ENCODE measurements around the gene STXBP6. TPM values are rescaled to one million over a fixed set of nuclear protein-coding genes. Genes with fewer than 3 reads are reported as not detected.

STXBP6 gene
- total RNA-seq: 10 to 100 TPM; 17.2 to 19.9 TPM
- 10 to 100 TPM; 42.9 to 54.1 (median 49.6) TPM for polyA plus RNA-seq (ENCODE audit: insufficient read length in 6 of 6)
- long read RNA-seq, donor 1, full-length matches to known transcripts: 18 of 33 reads
- long read RNA-seq, donor 1, partial matches to known transcripts: 15 of 33 reads
- long read RNA-seq, donor 1, other reads (novel, unspliced or antisense): 0 of 33 reads
- long read RNA-seq, donor 2, full-length matches to known transcripts: 15 of 26 reads
- long read RNA-seq, donor 2, partial matches to known transcripts: 11 of 26 reads
- long read RNA-seq, donor 2, other reads (novel, unspliced or antisense): 0 of 26 reads
- long read RNA-seq, donor 3, full-length matches to known transcripts: 33 of 33 reads
- long read RNA-seq, donor 3, partial matches to known transcripts: 0 of 33 reads
- long read RNA-seq, donor 3, other reads (novel, unspliced or antisense): 0 of 33 reads
- long read RNA-seq, donor 4, full-length matches to known transcripts: 6 of 17 reads
- long read RNA-seq, donor 4, partial matches to known transcripts: 7 of 17 reads
- long read RNA-seq, donor 4, other reads (novel, unspliced or antisense): 4 of 17 reads
- long read RNA-seq, donor 5, full-length matches to known transcripts: 17 of 17 reads
- long read RNA-seq, donor 5, partial matches to known transcripts: 0 of 17 reads
- long read RNA-seq, donor 5, other reads (novel, unspliced or antisense): 0 of 17 reads
- long read RNA-seq, donor 6, full-length matches to known transcripts: 36 of 43 reads
- long read RNA-seq, donor 6, partial matches to known transcripts: 7 of 43 reads
- long read RNA-seq, donor 6, other reads (novel, unspliced or antisense): 0 of 43 reads
- long read RNA-seq, donor 7, full-length matches to known transcripts: 13 of 19 reads
- long read RNA-seq, donor 7, partial matches to known transcripts: 6 of 19 reads
- long read RNA-seq, donor 7, other reads (novel, unspliced or antisense): 0 of 19 reads
- long read RNA-seq, donor 8, full-length matches to known transcripts: 13 of 21 reads
- long read RNA-seq, donor 8, partial matches to known transcripts: 8 of 21 reads
- long read RNA-seq, donor 8, other reads (novel, unspliced or antisense): 0 of 21 reads
- long read RNA-seq, donor 9: 0 reads
- long read RNA-seq, donor 10, full-length matches to known transcripts: 15 of 24 reads
- long read RNA-seq, donor 10, partial matches to known transcripts: 3 of 24 reads
- long read RNA-seq, donor 10, other reads (novel, unspliced or antisense): 6 of 24 reads
- long read RNA-seq, donor 11, full-length matches to known transcripts: 10 of 10 reads
- long read RNA-seq, donor 11, partial matches to known transcripts: 0 of 10 reads
- long read RNA-seq, donor 11, other reads (novel, unspliced or antisense): 0 of 10 reads
- long read RNA-seq, donor 12, full-length matches to known transcripts: 21 of 28 reads
- long read RNA-seq, donor 12, partial matches to known transcripts: 7 of 28 reads
- long read RNA-seq, donor 12, other reads (novel, unspliced or antisense): 0 of 28 reads

GRCh38 chr14:25049568-25050268 lies at the start of gene STXBP6:
Gene STXBP6 (minus strand): TSS chr14:25050147. CDS start chr14:24974818, 75,329 bp downstream.
- Histone ChIP-seq H3K27me3 (peaks cover 33 to 57% of the 10 kb centered on the region in 2 donors), H3K4me3 (peak within 1 kb of the TSS; percentile 49 to 50), H3K9me3 (no peaks in the 10 kb centered on the region), H3K4me1 (peaks cover 0 to 26% of the 10 kb centered on the region in 2 donors), H3K27ac (peak within 1 kb of the TSS; percentile 55 to 57), H3K36me3 (no peaks in the 10 kb centered on the region)
- intact Hi-C loops (cut with DNase I): loop anchor here in 1 of 2 donors (10.0 kb wide), 1 partner anchor 315 kb away; no protein-coding TSS in a partner anchor
- TF ChIP-seq CTCF (IDR thresholded peaks at IDR 0.05): no peak
- peak; percentile 52 to 88 (median 79) for DNase-seq
- ATAC-seq: peak; percentile 92

GRCh38 chr14:25097120-25097519 lies 47.2 kb upstream of the STXBP6 start:
- Histone ChIP-seq H3K36me3 (no peaks in the 10 kb centered on the region), H3K27ac (no peak overlapping the region), H3K27me3 (no peaks in the 10 kb centered on the region), H3K4me1 (no peaks in the 10 kb centered on the region), H3K4me3 (no peak overlapping the region), H3K9me3 (no peaks in the 10 kb centered on the region)
- DNase-seq: no peak
- no peak for ATAC-seq
- intact Hi-C loops (cut with DNase I): no loop called here
- no peak for TF ChIP-seq CTCF (IDR thresholded peaks at IDR 0.05)

GRCh38 chr14:25095736-25096437 lies 45.9 kb upstream of the STXBP6 start:
- H3K27me3 ChIP-seq: no peaks in the 10 kb centered on the region
- ATAC-seq: no peak
- no peak overlapping the region for H3K27ac ChIP-seq
- H3K4me1 ChIP-seq: no peaks in the 10 kb centered on the region
- no peak for TF ChIP-seq CTCF (IDR thresholded peaks at IDR 0.05)
- DNase-seq: no peak
- intact Hi-C loops (cut with DNase I): no loop called here
- H3K4me3 ChIP-seq: no peak overlapping the region
- H3K9me3 ChIP-seq: no peaks in the 10 kb centered on the region
- H3K36me3 ChIP-seq: no peaks in the 10 kb centered on the region
